HG03108 (cell line): ENCODE measurements around the gene USP20.

Source experiments
- ATAC-seq: cut with Tn5 transposase; IDR thresholded peaks from one replicate; pipeline ENCODE4 v1.9.1; 2021; ENCODE audit warnings: moderate library complexity; ENCODE audit not compliant: unreplicated experiment

USP20 gene

GRCh38 chr9:129853614-129854013 lies 18.4 kb downstream of the USP20 start:
- ATAC-seq = no peak

GRCh38 chr9:129854588-129855110 lies 19.4 kb downstream of the USP20 start:
- ATAC-seq = no peak

- no peak for ATAC-seq
Observed at GRCh38 chr9:129857207-129857606, 21.9 kb downstream of the USP20 start.

GRCh38 chr9:129858167-129858962 lies 23.1 kb downstream of the USP20 start:
- ATAC-seq = no peak

- no peak for ATAC-seq
Observed at GRCh38 chr9:129860653-129861446, 25.6 kb downstream of the USP20 start.

GRCh38 chr9:129861447-129861827 lies 26.2 kb downstream of the USP20 start:
- ATAC-seq = no peak

GRCh38 chr9:129863059-129863690 lies 27.9 kb downstream of the USP20 start:
- no peak for ATAC-seq

GRCh38 chr9:129864991-129865647 lies 29.9 kb downstream of the USP20 start:
- no peak for ATAC-seq

GRCh38 chr9:129865668-129866320 lies 30.5 kb downstream of the USP20 start:
- no peak for ATAC-seq

GRCh38 chr9:129866394-129867135 lies 31.3 kb downstream of the USP20 start:
- ATAC-seq = no peak

GRCh38 chr9:129867136-129868022 lies 32.1 kb downstream of the USP20 start:
- no peak for ATAC-seq

- ATAC-seq = no peak
Observed at GRCh38 chr9:129868023-129868871, 33.0 kb downstream of the USP20 start.

GRCh38 chr9:129868872-129869486 lies 33.7 kb downstream of the USP20 start:
- ATAC-seq = no peak

- ATAC-seq = no peak
Observed at GRCh38 chr9:129869585-129870501, 34.6 kb downstream of the USP20 start.

- ATAC-seq = no peak
Observed at GRCh38 chr9:129871046-129871445, 35.8 kb downstream of the USP20 start.

GRCh38 chr9:129873563-129874190 lies 38.4 kb downstream of the USP20 start:
- no peak for ATAC-seq
